SU-DHL-6 (cell line): ENCODE data around the gene RBM17.

Experiments used
- H2AFZ ChIP-seq: fragments of 200-600 bp; sonication (generic); 2 replicates; pipeline ENCODE4 v1.6.1; 2014; ENCODE audit warnings: low read depth, mild to moderate bottlenecking, moderate library complexity, mixed read lengths, antibody characterized with exemption, low read length; ENCODE audit not compliant: severe bottlenecking
- H3F3A ChIP-seq: fragments of 200-600 bp; shearing (Covaris generic); 2 replicates; pipeline ENCODE4 v1.6.0; 2016; ENCODE audit warnings: antibody characterized with exemption, mild to moderate bottlenecking; ENCODE audit not compliant: insufficient read depth
- H3K27ac ChIP-seq: fragments of 200-600 bp; sonication (generic); 2 replicates; pipeline ENCODE4 v1.5.1; 2016; ENCODE audit warnings: low read depth, mild to moderate bottlenecking, low read length, moderate library complexity, mixed read lengths
- H3K27me3 ChIP-seq: fragments of 200-600 bp; sonication (generic), shearing (Covaris generic); 2 replicates; pipeline ENCODE4 v1.6.0; 2014; ENCODE audit warnings: mild to moderate bottlenecking, low read length
- H3K36me3 ChIP-seq: fragments of 200-600 bp; sonication (generic); 2 replicates; pipeline ENCODE4 v1.6.1; 2014; ENCODE audit warnings: mild to moderate bottlenecking, low read length, mixed read lengths
- H3K4me2 ChIP-seq: fragments of 300-600, 200-600 bp; shearing (Covaris generic), sonication (generic); 2 replicates; pipeline ENCODE4 v1.6.0; 2014; ENCODE audit warnings: low read length, low read depth, mild to moderate bottlenecking; ENCODE audit not compliant: poor library complexity, severe bottlenecking
- H3K4me3 ChIP-seq: fragments of 200-600 bp; sonication (generic); 2 replicates; pipeline ENCODE4 v1.5.1; 2014; ENCODE audit warnings: antibody characterized with exemption, low read length, mild to moderate bottlenecking, mixed read lengths; ENCODE audit not compliant: insufficient read depth, poor library complexity, severe bottlenecking
- H3K79me2 ChIP-seq: fragments of 200-600 bp; sonication (generic); 2 replicates; pipeline ENCODE4 v1.6.1; 2014; ENCODE audit warnings: mild to moderate bottlenecking, low read length, moderate library complexity; ENCODE audit not compliant: insufficient read depth
- H3K9ac ChIP-seq: fragments of 200-600 bp; sonication (generic); 2 replicates; pipeline ENCODE4 v1.7.0; 2014; ENCODE audit warnings: mild to moderate bottlenecking, low read length
- H3K9me2 ChIP-seq: fragments of 200-600 bp; sonication (generic); replicated peaks from 2 replicates; pipeline ENCODE4 v1.6.1; 2014; ENCODE audit warnings: low read length; ENCODE audit not compliant: insufficient read depth
- H3K9me3 ChIP-seq: fragments of 200-600 bp; sonication (generic); 2 replicates; pipeline ENCODE4 v1.6.1; 2014; ENCODE audit warnings: low read length, mixed read lengths; ENCODE audit not compliant: insufficient read depth
- H4K20me1 ChIP-seq: fragments of 200-600 bp; sonication (generic); 2 replicates; pipeline ENCODE4 v1.6.1; 2014; ENCODE audit warnings: low read depth, mild to moderate bottlenecking, antibody characterized with exemption, low read length, moderate library complexity, mixed read lengths
- EZH2phosphoT487 ChIP-seq: fragments of 200-600 bp; sonication (generic), shearing (Covaris generic); conservative IDR thresholded peaks from 2 replicates; pipeline ENCODE4 v1.6.1; 2018; ENCODE audit warnings: mild to moderate bottlenecking, antibody characterized with exemption, low read length, moderate library complexity, mixed read lengths
- TF ChIP-seq, protein P1 (sequence below): fragments of 200-600 bp; sonication (generic); IDR thresholded peaks from one replicate; pipeline ENCODE4 v1.5.1; 2017; ENCODE audit warnings: antibody characterized with exemption, mild to moderate bottlenecking, low read length, moderate library complexity; ENCODE audit not compliant: insufficient read depth, poor library complexity, severe bottlenecking

Gene RBM17

DNA sequence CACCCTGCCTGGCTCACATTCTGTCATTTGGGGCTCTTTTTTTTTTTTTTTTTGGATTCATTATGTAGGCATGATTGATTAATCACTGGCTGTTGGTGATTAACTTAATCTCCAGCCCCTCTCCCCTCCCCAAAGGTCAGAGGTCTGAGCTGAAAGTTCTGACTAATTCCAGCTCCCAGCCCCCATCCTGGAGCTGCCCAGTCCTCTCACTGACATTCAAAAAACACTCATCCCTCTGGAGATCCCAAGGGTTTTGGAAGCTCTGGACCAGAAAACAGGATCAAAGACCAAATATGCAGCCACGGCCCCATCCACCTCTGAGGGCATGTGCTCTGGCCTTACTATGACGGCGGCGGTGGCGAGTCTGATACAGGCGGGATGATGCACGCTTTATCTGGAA, 53.8 kb downstream of the RBM17 start:
- H3K9me3 ChIP-seq, result no peaks in the 10 kb centered on the region
- no peaks in the 10 kb centered on the region for H3F3A ChIP-seq

DNA sequence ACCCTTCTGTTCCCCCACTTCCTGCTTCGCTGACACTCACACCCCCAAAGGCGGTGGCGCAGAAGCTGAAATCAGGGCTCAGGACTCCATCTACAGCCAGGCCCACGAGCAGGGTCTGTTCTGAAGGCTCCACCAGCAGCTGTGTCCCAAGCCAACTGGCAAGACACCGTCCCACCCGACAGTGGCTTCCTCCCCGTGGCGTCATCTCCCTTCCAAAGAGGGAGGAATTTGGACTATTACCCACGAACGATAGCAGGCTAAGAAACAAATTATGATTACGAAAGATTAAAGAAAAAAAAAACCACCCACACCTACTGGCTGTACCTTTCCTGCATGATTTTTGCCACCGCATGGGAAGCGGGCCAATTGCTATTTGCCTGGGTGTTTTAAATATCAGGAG, 54.3 kb downstream of the RBM17 start:
- Histone ChIP-seq H3F3A (no peaks in the 10 kb centered on the region), H3K9ac (no peak overlapping the region), H3K4me2 (no peak overlapping the region), H3K27ac (no peak overlapping the region), H3K27me3 (no peaks in the 10 kb centered on the region), H3K9me2 (no peaks in the 10 kb centered on the region), H2AFZ (no peak overlapping the region), H4K20me1 (no peaks in the 10 kb centered on the region), H3K36me3 (no peaks in the 10 kb centered on the region), H3K9me3 (no peaks in the 10 kb centered on the region), H3K79me2 (peaks cover 17% of the 10 kb centered on the region), H3K4me3 (no peak overlapping the region)
- TF ChIP-seq, protein P1, sequence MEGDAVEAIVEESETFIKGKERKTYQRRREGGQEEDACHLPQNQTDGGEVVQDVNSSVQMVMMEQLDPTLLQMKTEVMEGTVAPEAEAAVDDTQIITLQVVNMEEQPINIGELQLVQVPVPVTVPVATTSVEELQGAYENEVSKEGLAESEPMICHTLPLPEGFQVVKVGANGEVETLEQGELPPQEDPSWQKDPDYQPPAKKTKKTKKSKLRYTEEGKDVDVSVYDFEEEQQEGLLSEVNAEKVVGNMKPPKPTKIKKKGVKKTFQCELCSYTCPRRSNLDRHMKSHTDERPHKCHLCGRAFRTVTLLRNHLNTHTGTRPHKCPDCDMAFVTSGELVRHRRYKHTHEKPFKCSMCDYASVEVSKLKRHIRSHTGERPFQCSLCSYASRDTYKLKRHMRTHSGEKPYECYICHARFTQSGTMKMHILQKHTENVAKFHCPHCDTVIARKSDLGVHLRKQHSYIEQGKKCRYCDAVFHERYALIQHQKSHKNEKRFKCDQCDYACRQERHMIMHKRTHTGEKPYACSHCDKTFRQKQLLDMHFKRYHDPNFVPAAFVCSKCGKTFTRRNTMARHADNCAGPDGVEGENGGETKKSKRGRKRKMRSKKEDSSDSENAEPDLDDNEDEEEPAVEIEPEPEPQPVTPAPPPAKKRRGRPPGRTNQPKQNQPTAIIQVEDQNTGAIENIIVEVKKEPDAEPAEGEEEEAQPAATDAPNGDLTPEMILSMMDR, result no peak
- no peak for TF ChIP-seq EZH2phosphoT487

More for the DNA sequence above, 53.8 kb downstream of the RBM17 start:
- no peak for TF ChIP-seq EZH2phosphoT487
- TF ChIP-seq, protein P1, result no peak
- Histone ChIP-seq H3K79me2 (peaks cover 17% of the 10 kb centered on the region), H3K27ac (no peak overlapping the region), H3K4me3 (no peak overlapping the region), H3K9ac (no peak overlapping the region), H3K9me2 (no peaks in the 10 kb centered on the region), H2AFZ (no peak overlapping the region), H4K20me1 (no peaks in the 10 kb centered on the region), H3K4me2 (no peak overlapping the region), H3K27me3 (no peaks in the 10 kb centered on the region), H3K36me3 (no peaks in the 10 kb centered on the region)

DNA sequence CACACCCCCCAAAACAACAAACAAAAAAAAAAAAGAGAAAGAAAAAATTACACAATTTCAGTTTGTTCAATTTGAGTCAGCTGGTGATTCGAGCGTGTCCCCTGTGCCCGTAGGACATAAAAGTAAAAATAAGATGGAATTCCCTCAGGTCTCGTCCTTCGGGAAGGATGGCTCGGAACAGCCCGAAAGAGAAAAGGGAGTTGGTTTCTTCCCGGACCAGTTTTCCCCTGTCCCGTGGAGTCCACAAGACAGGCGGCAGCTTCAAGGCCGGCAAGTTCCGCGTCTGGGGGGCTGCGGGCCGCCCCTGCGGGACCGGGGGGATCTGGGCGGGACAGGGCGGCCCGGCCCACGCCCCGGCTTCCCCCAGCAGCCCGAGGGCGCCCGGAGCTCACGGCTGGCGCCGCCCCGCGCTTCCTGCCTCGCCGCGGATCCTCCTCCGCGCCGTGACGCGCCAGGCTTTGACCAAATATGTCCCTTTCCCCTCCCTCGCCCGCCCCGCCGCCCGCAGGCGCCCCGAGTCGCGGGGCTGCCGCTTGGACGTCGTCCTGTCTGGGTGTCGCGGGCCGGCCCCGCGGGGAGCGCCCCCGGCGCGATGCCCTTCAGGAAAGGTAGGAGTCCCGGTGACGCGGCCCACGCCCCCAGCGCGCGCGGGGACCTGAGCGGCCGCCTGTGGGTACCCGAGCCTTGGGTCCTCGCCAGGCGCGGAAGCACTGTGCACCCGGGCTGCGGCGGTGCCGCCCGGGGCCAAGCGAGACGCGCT, 55.8 kb downstream of the RBM17 start:
- Histone ChIP-seq H3K9me2 (no peaks in the 10 kb centered on the region), H3K27ac (peak overlapping the region; percentile 20), H3K79me2 (peaks cover 17% of the 10 kb centered on the region), H3K4me3 (peak overlapping the region; percentile 85), H3K4me2 (peak overlapping the region; percentile 92), H3K27me3 (no peaks in the 10 kb centered on the region), H3K9me3 (no peaks in the 10 kb centered on the region), H3F3A (no peaks in the 10 kb centered on the region), H3K9ac (peak overlapping the region; percentile 86), H4K20me1 (no peaks in the 10 kb centered on the region), H2AFZ (peak overlapping the region; percentile 94), H3K36me3 (no peaks in the 10 kb centered on the region)
- TF ChIP-seq EZH2phosphoT487, result no peak
- TF ChIP-seq, protein P1, result no peak
